Ishikawa (cell line): Measurements from ENCODE around the gene OPCML.

ENCODE experiments used
- CEBPB ChIP-seq: IDR thresholded peaks from 2 replicates; pipeline ENCODE4 v1.6.1; 2012
- MAX ChIP-seq: IDR thresholded peaks from 2 replicates; pipeline ENCODE4 v1.6.1; 2012
- RAD21 ChIP-seq: IDR thresholded peaks from 2 replicates; pipeline ENCODE4 v1.6.1; 2012; ENCODE audit warnings: low read depth
- ZBTB7A ChIP-seq: IDR thresholded peaks from 2 replicates; pipeline ENCODE4 v1.6.1; 2012; ENCODE audit warnings: low read depth

GRCh38 chr11:132653237-132653636 lies 879.1 kb downstream of the OPCML start:
- TF ChIP-seq CEBPB (no peak), MAX (no peak), RAD21 (no peak), ZBTB7A (no peak)
